GM12892 (cell line): ENCODE data around the gene CCDC40.

Experiments used
- POLR2A ChIP-seq: IDR thresholded peaks from 2 replicates; pipeline ENCODE4 v1.6.1; 2011; ENCODE audit warnings: low read depth, low read length, control low read depth
- POLR2AphosphoS5 ChIP-seq: IDR thresholded peaks from 2 replicates; pipeline ENCODE4 v1.6.1; 2011; ENCODE audit warnings: low read depth, low read length, control low read depth

GRCh38 chr17:80083136-80083661 lies 46.8 kb downstream of the CCDC40 start:
- TF ChIP-seq POLR2A, result no peak
- no peak for TF ChIP-seq POLR2AphosphoS5
